Mucosa of stomach (tissue), 1 donor: ENCODE measurements around the gene SGTA.

Experiments
- H3K27me3 ChIP-seq: one replicate; pipeline ENCODE4 v1.7.0; 2013; ENCODE audit warnings: mild to moderate bottlenecking, low read length; ENCODE audit not compliant: control insufficient read depth, insufficient read depth
- H3K36me3 ChIP-seq: one replicate; pipeline ENCODE4 v1.7.0; 2013; ENCODE audit warnings: low read length; ENCODE audit not compliant: control insufficient read depth, insufficient read depth
- H3K4me1 ChIP-seq: one replicate; pipeline ENCODE4 v1.7.0; 2013; ENCODE audit warnings: mild to moderate bottlenecking, low read length; ENCODE audit not compliant: control insufficient read depth, insufficient read depth
- H3K4me3 ChIP-seq: one replicate; pipeline ENCODE4 v1.7.0; 2013; ENCODE audit warnings: low read length
- H3K9ac ChIP-seq: one replicate; pipeline ENCODE4 v1.7.0; 2013; ENCODE audit warnings: mild to moderate bottlenecking, low read length, moderate library complexity
- H3K9me3 ChIP-seq: one replicate; pipeline ENCODE4 v1.7.0; 2013; ENCODE audit warnings: mild to moderate bottlenecking, low read length, moderate library complexity; ENCODE audit not compliant: control insufficient read depth
- donor health status: Pancreatic carcinoma.

The SGTA gene

DNA sequence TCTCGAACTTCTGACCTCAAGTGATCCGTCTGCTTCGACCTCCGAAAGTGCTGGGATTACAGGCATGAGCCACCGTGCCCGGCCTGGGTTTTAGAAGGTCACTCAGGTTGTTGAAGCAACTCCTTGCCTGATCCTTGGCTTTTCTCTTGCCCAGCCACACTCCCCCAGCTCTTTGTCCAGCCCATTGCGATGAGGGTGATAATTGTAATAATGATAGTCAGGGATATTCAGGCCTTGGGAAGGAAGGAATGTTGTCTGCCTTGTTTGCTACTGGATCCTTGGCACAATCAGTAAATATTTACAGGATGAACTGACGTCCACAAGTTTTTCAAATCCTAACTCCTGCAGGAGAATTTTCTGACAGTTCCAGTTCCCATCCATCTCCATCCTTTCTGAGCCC is 4.0 kb upstream of the SGTA start:
- Histone ChIP-seq H3K4me3 (no peak overlapping the region), H3K36me3 (no peaks in the 10 kb centered on the region), H3K9ac (no peak overlapping the region), H3K4me1 (peaks cover 15% of the 10 kb centered on the region), H3K9me3 (no peaks in the 10 kb centered on the region), H3K27me3 (no peaks in the 10 kb centered on the region)

DNA sequence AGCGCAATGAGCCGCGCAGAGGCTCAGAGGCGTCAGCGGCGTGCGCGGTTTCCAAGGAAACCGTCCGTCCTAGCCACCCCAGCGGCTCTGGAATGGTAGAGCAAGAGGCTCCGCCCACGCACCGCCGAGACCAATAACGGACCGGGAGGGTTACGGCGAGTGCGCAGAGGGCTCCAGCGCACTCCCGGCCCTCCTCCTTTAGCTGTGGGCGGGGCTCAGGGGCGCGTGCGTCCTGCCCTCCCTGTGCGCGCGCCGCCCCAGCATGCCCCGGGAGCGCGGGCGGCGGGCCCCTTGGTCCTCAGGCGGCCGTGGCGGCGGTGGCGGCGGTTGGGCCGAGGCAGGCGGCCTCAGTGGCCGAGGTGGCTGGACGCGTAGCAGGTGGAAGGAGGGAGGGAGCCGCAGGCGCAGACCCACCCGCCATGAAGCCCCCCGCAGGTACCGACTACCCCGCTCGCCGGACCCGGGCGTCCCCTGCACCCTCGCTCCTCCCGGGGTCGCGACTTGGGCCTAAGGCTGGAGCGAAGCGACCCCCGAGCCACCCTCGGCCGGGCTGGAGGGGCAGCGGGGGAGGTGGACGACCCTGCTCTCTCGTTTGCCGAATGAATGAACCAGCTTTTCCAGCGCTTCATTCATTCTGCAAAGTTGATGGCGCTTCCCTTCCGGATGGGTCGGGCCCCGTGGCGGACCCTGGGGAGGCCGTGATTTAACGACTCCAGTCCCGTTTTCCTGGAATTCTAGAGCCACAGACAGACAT is 2.3 kb upstream of the SGTA start, which contains the start of gene THOP1:
Gene THOP1 (plus strand): TSS at position 260 of the 754 bp plus-strand sequence. CDS start 160 bp downstream, at position 420.
- peak within 1 kb of the TSS; percentile 69 for H3K9ac ChIP-seq
- no peaks in the 10 kb centered on the region for H3K36me3 ChIP-seq
- peaks cover 24% of the 10 kb centered on the region for H3K4me1 ChIP-seq
- no peaks in the 10 kb centered on the region for H3K9me3 ChIP-seq
- H3K4me3 ChIP-seq = peak within 1 kb of the TSS; percentile 66
- H3K27me3 ChIP-seq = no peaks in the 10 kb centered on the region

DNA sequence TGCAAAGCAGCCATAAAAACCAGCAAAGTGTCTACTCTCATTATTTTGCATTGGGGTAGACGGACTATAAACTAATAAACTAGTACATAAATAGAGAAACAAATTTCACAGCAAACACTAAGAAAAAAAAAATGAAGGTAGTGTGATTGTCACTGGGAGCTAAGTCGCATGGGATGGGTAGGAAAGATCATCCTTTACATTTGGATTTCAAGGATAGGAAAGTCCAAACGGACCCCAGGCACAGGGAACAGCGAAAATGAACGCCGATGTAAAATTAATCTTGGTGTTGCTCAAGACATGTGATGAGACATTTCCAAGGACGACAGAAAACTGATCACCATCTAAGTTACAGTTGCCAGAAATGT is 690 bp upstream of the SGTA start:
- H3K9ac ChIP-seq = no peak overlapping the region
- peaks cover 24% of the 10 kb centered on the region for H3K4me1 ChIP-seq
- H3K27me3 ChIP-seq = no peaks in the 10 kb centered on the region
- no peaks in the 10 kb centered on the region for H3K9me3 ChIP-seq
- H3K4me3 ChIP-seq = no peak overlapping the region
- no peaks in the 10 kb centered on the region for H3K36me3 ChIP-seq

DNA sequence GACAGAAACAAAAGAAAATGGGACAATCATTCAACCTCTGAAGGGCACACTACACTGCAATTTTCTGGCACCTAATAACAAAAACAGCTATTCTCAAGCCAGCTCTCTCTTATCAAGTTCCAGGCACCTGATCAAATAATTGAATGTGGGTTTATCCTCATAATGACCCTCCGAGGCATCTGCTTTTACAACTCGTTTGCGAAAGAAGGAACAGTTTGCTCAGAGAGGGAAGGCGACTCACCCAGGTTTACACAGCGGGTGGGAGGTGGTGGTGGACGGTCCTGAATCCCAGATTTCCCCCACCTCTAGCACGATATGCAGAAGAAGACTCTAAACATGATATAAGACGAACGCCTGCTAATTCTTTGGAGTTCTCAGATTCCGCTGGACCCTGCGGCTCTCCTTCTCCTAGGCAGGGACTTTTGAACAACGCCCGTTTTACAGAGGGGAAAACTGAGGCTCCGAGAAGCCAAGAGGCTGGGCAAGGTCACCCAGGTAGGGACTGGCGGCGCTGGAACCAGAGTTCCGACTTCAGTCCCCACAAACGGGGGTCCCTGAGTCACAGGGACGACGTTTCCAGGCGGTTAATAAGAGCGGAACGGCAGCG is 641 bp downstream of the SGTA start:
- Histone ChIP-seq H3K9me3 (no peaks in the 10 kb centered on the region), H3K36me3 (no peaks in the 10 kb centered on the region), H3K9ac (peak overlapping the region; percentile 97), H3K4me1 (peaks cover 24% of the 10 kb centered on the region), H3K27me3 (no peaks in the 10 kb centered on the region), H3K4me3 (peak overlapping the region; percentile 99)

DNA sequence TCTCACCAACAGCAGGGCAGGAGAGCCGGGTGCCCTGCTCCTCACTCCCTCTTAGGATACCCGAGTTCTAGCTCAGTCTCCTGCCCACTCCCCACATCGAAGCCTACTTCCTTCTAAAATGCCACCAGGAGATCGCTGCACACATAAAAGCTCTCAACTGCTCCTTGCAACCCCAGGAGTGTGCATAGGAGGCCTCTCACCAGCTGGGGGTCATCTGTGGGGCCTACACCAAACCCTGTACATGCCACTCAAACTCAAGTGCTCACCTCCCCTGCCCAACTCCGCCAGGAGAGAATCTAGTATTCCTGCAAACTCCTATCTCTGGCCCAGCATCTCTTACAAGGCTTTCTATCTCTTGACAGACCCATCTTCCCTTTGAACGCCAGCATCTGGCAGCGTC is 2.8 kb downstream of the SGTA start:
- Histone ChIP-seq H3K9me3 (no peaks in the 10 kb centered on the region), H3K36me3 (no peaks in the 10 kb centered on the region), H3K4me3 (no peak overlapping the region), H3K4me1 (peaks cover 18% of the 10 kb centered on the region), H3K9ac (no peak overlapping the region), H3K27me3 (no peaks in the 10 kb centered on the region)

DNA sequence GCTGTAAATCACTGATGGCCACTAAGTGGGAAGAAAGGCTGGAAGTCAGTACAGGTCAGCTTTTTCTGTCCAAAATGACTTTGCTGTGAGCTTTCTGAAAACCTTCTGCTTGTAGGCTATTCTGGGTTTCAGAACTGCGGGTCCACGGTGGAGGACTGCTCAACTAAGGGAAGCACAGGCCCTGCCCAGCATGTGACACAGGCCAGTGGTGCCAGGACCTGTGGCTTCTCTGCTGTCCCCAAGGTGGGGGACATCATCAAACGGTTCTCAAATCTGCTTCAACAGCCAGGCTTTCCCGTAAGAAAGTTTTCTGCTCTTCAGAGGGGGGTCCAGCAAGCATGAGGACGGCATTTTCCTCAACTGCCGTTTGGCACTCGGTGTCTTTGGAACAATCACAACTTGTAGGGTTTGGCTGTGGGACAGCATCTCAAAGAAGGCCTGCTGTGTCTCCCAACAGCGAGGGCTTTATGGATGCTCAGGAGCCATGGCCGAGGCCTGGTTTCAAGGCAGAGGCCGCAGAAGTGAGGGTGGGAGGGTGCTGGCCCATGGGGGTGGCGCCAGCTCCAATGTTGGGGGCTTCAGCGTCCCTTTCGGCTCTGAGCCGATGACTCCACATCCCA is 3.8 kb downstream of the SGTA start:
- Histone ChIP-seq H3K27me3 (no peaks in the 10 kb centered on the region), H3K36me3 (no peaks in the 10 kb centered on the region), H3K9me3 (no peaks in the 10 kb centered on the region), H3K4me1 (peaks cover 14% of the 10 kb centered on the region), H3K4me3 (no peak overlapping the region), H3K9ac (no peak overlapping the region)

DNA sequence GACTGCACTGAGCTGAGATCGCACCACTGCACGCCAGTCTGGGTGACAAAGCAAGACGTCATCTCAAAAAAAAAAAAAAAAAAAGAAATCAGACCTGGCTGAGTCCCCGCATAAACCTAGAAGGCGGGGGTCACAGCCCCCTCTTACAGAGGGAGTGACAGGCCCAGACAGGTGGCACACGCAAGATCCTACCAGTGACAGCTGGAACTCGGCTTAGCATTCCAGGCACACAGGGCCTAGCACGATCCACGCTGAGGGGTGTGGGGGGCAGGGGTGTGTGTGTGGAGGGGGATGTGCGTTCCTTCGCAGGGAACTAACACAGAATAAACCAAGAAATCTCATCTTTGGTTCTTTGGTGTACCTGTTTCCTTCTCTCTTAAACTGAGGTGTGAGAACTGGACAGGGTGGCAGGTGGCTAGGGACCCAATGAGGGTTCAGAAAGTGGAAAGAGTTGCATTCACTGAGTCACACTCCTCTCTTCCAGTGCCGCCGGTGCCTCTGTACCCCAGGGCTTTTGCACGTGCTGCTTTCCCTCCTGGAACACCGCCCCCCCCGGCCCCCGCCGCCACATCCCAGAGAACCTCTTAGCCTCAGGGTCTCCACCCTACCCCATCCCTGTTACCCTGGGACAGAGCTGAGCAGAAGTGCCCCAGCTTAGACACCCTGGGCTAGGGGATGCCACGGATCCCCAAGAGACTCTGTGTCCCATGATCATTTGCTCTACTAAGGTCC is 5.0 kb downstream of the SGTA start:
- no peak overlapping the region for H3K4me3 ChIP-seq
- H3K36me3 ChIP-seq = no peaks in the 10 kb centered on the region
- no peaks in the 10 kb centered on the region for H3K27me3 ChIP-seq
- no peaks in the 10 kb centered on the region for H3K9me3 ChIP-seq
- H3K4me1 ChIP-seq = peaks cover 14% of the 10 kb centered on the region
- H3K9ac ChIP-seq = no peak overlapping the region

DNA sequence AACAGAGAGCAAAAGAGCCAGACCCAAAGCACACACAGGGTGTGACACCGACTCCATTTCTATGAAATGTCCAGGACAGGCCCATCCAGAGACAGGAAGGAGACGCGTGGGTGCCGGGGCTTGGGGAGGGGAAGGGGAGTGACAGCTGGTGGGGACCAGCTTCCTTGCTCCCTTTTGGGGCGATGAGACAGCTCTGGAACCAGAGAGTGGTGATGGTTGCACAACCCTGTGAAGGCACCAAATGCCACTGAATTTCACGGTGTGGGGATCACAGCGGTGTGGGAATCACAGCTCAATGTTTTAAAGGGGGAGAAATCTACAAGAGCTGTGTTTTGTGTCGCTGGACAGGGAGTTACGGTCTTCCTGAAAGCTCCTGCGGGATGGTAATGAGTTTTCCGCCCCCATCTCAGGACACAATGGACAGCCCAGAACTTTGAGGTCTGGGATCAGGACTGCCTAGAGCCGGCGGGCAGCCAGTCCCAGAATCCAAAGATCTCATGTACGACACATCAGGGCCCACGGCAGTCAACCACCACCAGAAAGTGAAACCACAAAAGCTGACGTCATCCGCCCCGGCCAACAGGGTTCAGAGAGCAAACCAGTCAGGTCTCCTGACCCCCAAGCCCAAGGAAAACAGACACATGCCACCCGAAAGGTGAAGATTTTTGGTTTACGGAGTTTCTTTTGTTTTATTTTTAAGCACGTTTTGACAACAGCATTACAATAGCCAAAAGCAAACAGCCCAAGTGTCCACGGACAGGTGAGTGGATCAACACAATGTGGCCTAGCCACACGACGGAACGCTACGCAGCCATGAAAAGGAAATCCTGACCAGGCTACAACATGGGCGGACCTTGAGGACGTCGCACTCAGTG is 7.3 kb downstream of the SGTA start:
- peak overlapping the region; percentile 26 for H3K9ac ChIP-seq
- no peaks in the 10 kb centered on the region for H3K4me1 ChIP-seq

DNA sequence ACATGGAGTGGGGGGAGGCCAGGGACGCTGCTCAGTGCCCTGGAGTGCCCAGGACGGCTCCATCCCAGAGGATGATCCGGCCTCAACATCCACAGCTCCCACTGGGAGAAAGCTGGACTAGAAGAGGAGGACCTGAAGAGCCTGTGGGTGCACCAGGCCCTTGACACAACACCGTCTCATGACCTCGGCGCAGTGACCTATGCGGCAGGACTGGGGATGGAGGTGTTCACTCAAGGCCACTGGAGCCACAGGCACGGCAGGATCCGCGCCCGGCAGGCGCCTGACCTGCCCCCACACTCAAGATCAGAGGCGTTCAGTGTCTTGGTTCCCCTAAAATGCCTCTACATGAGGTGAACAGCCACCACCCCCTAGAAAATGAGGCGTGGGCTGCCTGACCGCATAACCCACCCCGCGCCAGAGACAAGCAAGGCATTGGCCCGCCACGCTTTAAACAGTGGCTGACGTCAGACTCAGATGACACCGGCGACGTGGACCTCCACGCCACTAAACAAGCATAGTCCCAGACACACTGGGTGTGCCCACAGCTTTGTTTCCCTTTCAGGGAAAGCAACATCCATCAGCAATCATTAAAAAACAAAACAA is 8.0 kb downstream of the SGTA start:
- Histone ChIP-seq H3K9ac (peak overlapping the region; percentile 26), H3K36me3 (no peaks in the 10 kb centered on the region), H3K27me3 (no peaks in the 10 kb centered on the region), H3K4me3 (no peak overlapping the region), H3K9me3 (no peaks in the 10 kb centered on the region), H3K4me1 (no peaks in the 10 kb centered on the region)

More for the DNA sequence above, 7.3 kb downstream of the SGTA start:
- no peaks in the 10 kb centered on the region for H3K36me3 ChIP-seq
- H3K4me3 ChIP-seq = no peak overlapping the region
- H3K27me3 ChIP-seq = no peaks in the 10 kb centered on the region
- no peaks in the 10 kb centered on the region for H3K9me3 ChIP-seq

DNA sequence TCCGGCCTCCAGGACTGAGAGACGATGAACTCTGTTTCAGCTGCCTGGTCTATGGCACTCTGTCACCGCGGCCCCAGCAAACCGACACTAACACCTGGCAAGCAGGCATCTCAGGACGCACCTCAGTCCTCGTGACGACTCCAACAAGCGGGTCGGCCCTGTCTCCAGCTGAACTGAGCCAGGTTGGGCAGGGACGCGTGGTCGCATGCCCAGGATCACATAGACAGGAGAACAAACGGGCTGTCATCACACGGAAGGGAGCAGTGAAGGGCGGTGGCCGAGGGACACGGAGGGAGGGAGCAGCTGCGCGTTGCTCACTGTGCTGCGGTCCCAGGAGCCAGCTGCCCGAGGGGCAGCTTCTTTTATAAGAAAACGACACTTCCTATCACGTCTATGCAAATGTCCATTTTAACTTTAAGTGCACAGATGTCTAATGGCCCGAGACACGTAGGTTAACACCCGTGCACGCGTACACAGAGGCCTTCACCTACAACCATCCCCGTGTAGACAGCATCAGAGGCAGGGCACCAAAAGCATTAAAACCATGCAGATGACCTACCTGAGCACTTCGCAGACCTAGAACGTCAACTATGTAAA is 8.9 kb downstream of the SGTA start:
- Histone ChIP-seq H3K9me3 (no peaks in the 10 kb centered on the region), H3K4me3 (no peak overlapping the region), H3K27me3 (no peaks in the 10 kb centered on the region), H3K36me3 (no peaks in the 10 kb centered on the region), H3K4me1 (peaks cover 4% of the 10 kb centered on the region), H3K9ac (no peak overlapping the region)
